Endothelial cell (in vitro differentiated cells): ENCODE data around the gene PAPPA. TPM values are rescaled to one million over a fixed set of nuclear protein-coding genes. Genes with fewer than 3 reads are reported as not detected.
A peak's percentile ranks its signal among the peaks of the same experiment; 100 is the strongest.

Experiments used
- DNase-seq: peaks from one replicate; pipeline ENCODE4 v3.0.0; 2021; ENCODE audit warnings: low spot score
- H3K27ac Mint-ChIP-seq: one replicate; pipeline ENCODE4 v1.8.0; 2021; ENCODE audit warnings: mixed read lengths, inconsistent platforms; ENCODE audit not compliant: unreplicated experiment
- H3K27me3 Mint-ChIP-seq: one replicate; pipeline ENCODE4 v1.8.0; 2021; ENCODE audit warnings: mild to moderate bottlenecking, moderate library complexity, mixed read lengths, inconsistent platforms; ENCODE audit not compliant: unreplicated experiment
- H3K36me3 Mint-ChIP-seq: one replicate; pipeline ENCODE4 v1.8.0; 2021; ENCODE audit warnings: mild to moderate bottlenecking, low read depth, mixed read lengths, inconsistent platforms; ENCODE audit not compliant: unreplicated experiment
- H3K4me1 Mint-ChIP-seq: one replicate; pipeline ENCODE4 v1.8.0; 2021; ENCODE audit warnings: mild to moderate bottlenecking, mixed read lengths, inconsistent platforms; ENCODE audit not compliant: unreplicated experiment
- H3K4me3 Mint-ChIP-seq: one replicate; pipeline ENCODE4 v1.8.0; 2021; ENCODE audit warnings: mild to moderate bottlenecking, mixed read lengths, inconsistent platforms; ENCODE audit not compliant: unreplicated experiment
- H3K9me3 Mint-ChIP-seq: one replicate; pipeline ENCODE4 v1.8.0; 2021; ENCODE audit warnings: mixed read lengths, inconsistent platforms; ENCODE audit not compliant: unreplicated experiment
- CTCF ChIP-seq: fragments of 200-600 bp; sonication (generic); IDR thresholded peaks from one replicate; pipeline ENCODE4 v1.5.0; 2021; ENCODE audit warnings: antibody characterized with exemption; ENCODE audit not compliant: unreplicated experiment
- total RNA-seq: library from RNA; stranded (reverse); fragmentation: NEBNext Ultra II Directional; extraction: Animal tissue kit (Norgen Biotek cat#: 25700); gene quantifications from one replicate; pipeline ENCODE4 v1.2.1, GENCODE V29; 2021; ENCODE audit not compliant: unreplicated experiment

The PAPPA gene
- total RNA-seq, 1 donor from 2014 or later, result 1.4 TPM

- no peaks in the 10 kb centered on the region for H3K4me1 Mint-ChIP-seq
- no peaks in the 10 kb centered on the region for H3K9me3 Mint-ChIP-seq
- H3K27me3 Mint-ChIP-seq, result no peaks in the 10 kb centered on the region
- no peak overlapping the region for H3K27ac Mint-ChIP-seq
- no peaks in the 10 kb centered on the region for H3K36me3 Mint-ChIP-seq
- TF ChIP-seq CTCF, result peak; percentile 15
- no peak overlapping the region for H3K4me3 Mint-ChIP-seq
- DNase-seq, result no peak
Observed at GRCh38 chr9:116166713-116167112, 13.1 kb downstream of the PAPPA start.

- Mint-ChIP-seq H3K27ac (no peak overlapping the region), H3K9me3 (no peaks in the 10 kb centered on the region), H3K4me3 (no peak overlapping the region), H3K27me3 (no peaks in the 10 kb centered on the region), H3K4me1 (no peaks in the 10 kb centered on the region), H3K36me3 (no peaks in the 10 kb centered on the region)
- TF ChIP-seq CTCF, result no peak
- DNase-seq, result no peak
Observed at GRCh38 chr9:116168231-116168630, 14.6 kb downstream of the PAPPA start.

GRCh38 chr9:116172216-116172615, 18.6 kb downstream of the PAPPA start:
- TF ChIP-seq CTCF, result no peak
- H3K27me3 Mint-ChIP-seq, result peaks cover 2% of the 10 kb centered on the region
- H3K4me3 Mint-ChIP-seq, result no peak overlapping the region
- H3K27ac Mint-ChIP-seq, result no peak overlapping the region
- no peak for DNase-seq
- H3K36me3 Mint-ChIP-seq, result no peaks in the 10 kb centered on the region
- H3K9me3 Mint-ChIP-seq, result no peaks in the 10 kb centered on the region
- no peaks in the 10 kb centered on the region for H3K4me1 Mint-ChIP-seq

GRCh38 chr9:116174347-116174746, 20.8 kb downstream of the PAPPA start:
- H3K36me3 Mint-ChIP-seq, result no peaks in the 10 kb centered on the region
- DNase-seq, result no peak
- H3K4me1 Mint-ChIP-seq, result no peaks in the 10 kb centered on the region
- H3K9me3 Mint-ChIP-seq, result no peaks in the 10 kb centered on the region
- H3K27ac Mint-ChIP-seq, result no peak overlapping the region
- no peak overlapping the region for H3K4me3 Mint-ChIP-seq
- no peak for TF ChIP-seq CTCF
- H3K27me3 Mint-ChIP-seq, result peaks cover 2% of the 10 kb centered on the region

GRCh38 chr9:116175614-116176013, 22.0 kb downstream of the PAPPA start:
- no peak for DNase-seq
- peaks cover 4% of the 10 kb centered on the region for H3K27me3 Mint-ChIP-seq
- H3K4me1 Mint-ChIP-seq, result no peaks in the 10 kb centered on the region
- H3K36me3 Mint-ChIP-seq, result no peaks in the 10 kb centered on the region
- no peaks in the 10 kb centered on the region for H3K9me3 Mint-ChIP-seq
- no peak overlapping the region for H3K4me3 Mint-ChIP-seq
- TF ChIP-seq CTCF, result no peak
- H3K27ac Mint-ChIP-seq, result no peak overlapping the region
